ENCODE results near the gene CCT7. TPM values are rescaled to one million over a fixed set of nuclear protein-coding genes. Genes with fewer than 3 reads are reported as not detected.

CCT7 gene
- total and polyA plus RNA-seq, 2 donors (not counting 3 experiments of a cell fraction or from before 2014, with no cell fraction given) = 343 to 362 TPM

DNA sequence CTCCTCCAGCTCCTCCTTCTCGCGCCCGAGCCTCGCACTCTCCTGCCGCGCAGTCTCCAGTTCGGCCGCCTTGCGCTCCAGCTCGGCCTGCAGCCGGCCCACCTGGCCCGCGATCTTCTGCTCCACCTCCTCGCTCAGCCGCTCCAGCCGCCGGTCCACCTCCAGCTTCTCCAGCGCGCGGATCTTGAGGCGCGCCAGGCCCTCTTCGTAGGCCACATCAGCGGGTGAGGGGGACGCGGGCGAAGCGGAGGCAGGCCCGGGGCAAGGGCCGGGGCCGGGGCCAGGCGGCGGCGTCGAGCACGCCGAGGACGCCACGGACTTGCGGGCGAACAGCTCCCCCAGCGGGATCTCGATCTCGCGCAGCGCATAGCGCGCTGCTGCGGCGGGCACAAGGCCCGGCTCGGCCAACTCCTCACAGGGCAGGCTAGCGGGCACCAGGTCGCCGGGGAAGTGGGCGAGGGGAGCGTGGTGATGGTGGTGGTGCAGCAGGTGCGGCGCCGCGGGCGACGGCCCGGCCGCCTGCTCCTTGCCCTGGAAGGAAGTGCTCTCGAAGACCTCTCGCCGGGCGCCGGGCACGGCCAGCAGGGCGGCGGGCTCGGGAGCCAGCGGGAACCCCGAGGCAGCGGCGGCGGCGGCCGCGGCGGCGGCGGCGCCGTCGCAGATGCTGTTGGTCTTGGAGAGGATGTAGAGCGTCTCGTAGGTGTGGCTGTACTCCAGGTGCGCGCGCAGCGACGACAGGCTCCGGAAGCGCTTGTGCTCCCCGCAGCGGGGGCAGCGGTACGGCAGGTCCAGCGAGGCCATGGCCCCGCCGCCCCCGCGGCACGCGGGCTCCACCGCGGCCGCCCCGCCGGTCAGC, 35.0 kb downstream of the CCT7 start:
- Histone ChIP-seq H4K20me1 (replicated peaks; ENCODE audit: control insufficient read depth, extremely low read depth, insufficient read depth, low read length) (no peaks in the 10 kb centered on the region), H3K27ac (ENCODE audit: insufficient read depth, low read depth, low read length) (no peak overlapping the region), H2AFZ (ENCODE audit: low read depth, low read length) (no peak overlapping the region), H3K27me3 (ENCODE audit: control insufficient read depth in 2 of 2, insufficient read depth in 2 of 2, low read length in 2 of 2) (peaks cover 43 to 48% of the 10 kb centered on the region in 2 experiments), H3K9ac (replicated peaks; ENCODE audit: extremely low read depth, insufficient read depth, low read length) (no peak overlapping the region), H3K4me2 (ENCODE audit: insufficient read depth, low read length) (no peak overlapping the region), H3K4me1 (ENCODE audit: control insufficient read depth, extremely low read depth, insufficient read depth, low read length) (no peaks in the 10 kb centered on the region), H3K9me3 (replicated peaks; ENCODE audit: control insufficient read depth, insufficient read depth, low read length) (no peaks in the 10 kb centered on the region), H3K36me3 (ENCODE audit: control insufficient read depth in 2 of 2, extremely low read depth in 1 of 2, insufficient read depth in 2 of 2, low read length in 2 of 2) (no peaks in the 10 kb centered on the region), H3K79me2 (ENCODE audit: control insufficient read depth, insufficient read depth, low read length) (no peaks in the 10 kb centered on the region), H3K4me3 (replicated peaks in 1 of 3; ENCODE audit: insufficient read depth in 1 of 3, low read depth in 1 of 3, low read length in 3 of 3) (no peak overlapping the region), H3K9me1 (replicated peaks; ENCODE audit: control insufficient read depth, extremely low read depth, insufficient read depth, low read length) (no peaks in the 10 kb centered on the region)
- CTCF ChIA-PET = interaction anchor here (0.8 to 1.8 kb wide), 5 partner anchors 10 to 23 kb away, joined by 3 to 6 read pairs (median 4); no protein-coding TSS in a partner anchor
- POLR2A ChIA-PET = no interaction called here
- dilution Hi-C loops (cut with MboI; ENCODE audit: extremely low pct_ligation_motif_present, low sequenced_read_pairs) = no loop called here
- FAIRE-seq (no peak), DNase-seq (ENCODE audit: low read depth, low spot score) (peak; percentile 15)
- TF ChIP-seq EZH2 (IDR thresholded peaks at IDR 0.05; ENCODE audit: borderline replicate concordance, low read depth, low read length, severe bottlenecking) (peak; percentile 97), GATA2 (IDR thresholded peaks at IDR 0.05; ENCODE audit: insufficient read depth, insufficient read length, low read depth, low read length) (no peak)
- TF ChIP-seq, protein P1, sequence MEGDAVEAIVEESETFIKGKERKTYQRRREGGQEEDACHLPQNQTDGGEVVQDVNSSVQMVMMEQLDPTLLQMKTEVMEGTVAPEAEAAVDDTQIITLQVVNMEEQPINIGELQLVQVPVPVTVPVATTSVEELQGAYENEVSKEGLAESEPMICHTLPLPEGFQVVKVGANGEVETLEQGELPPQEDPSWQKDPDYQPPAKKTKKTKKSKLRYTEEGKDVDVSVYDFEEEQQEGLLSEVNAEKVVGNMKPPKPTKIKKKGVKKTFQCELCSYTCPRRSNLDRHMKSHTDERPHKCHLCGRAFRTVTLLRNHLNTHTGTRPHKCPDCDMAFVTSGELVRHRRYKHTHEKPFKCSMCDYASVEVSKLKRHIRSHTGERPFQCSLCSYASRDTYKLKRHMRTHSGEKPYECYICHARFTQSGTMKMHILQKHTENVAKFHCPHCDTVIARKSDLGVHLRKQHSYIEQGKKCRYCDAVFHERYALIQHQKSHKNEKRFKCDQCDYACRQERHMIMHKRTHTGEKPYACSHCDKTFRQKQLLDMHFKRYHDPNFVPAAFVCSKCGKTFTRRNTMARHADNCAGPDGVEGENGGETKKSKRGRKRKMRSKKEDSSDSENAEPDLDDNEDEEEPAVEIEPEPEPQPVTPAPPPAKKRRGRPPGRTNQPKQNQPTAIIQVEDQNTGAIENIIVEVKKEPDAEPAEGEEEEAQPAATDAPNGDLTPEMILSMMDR (IDR thresholded peaks at IDR 0.05; ENCODE audit: extremely low read depth in 1 of 2, insufficient read depth in 1 of 2, low read depth in 1 of 2, low read length in 2 of 2) = peak; percentile 10 to 32
- intact Hi-C loops (cut with micrococcal nuclease) = no loop called here
- no TSS peak for BruUV-seq (replicated peaks)

Data from endothelial cell of umbilical vein (primary cell).